ENCODE results near the gene OSBPL2.

Gene OSBPL2

DNA sequence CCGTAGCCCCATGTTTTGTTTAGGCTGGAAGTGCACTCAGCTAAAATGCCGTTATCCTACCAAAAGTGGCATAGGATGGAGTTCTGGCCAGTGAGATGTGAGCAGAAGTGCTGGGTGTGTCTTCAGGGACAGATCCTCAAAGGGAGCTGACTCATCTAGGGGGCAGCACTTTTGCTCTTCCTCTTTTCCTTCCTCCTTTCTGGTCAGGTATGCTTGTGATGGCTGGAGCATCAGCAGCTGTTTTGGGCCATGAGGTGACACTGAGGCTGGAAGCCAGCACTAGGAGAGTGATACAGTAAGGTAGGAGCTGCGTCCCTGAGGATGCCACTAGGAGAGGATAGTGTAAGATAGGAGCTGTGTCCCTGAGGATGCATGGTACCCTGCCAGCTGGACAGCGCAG lies 4.6 kb upstream of the OSBPL2 start:
- H3K27ac ChIP-seq: no peak overlapping the region

DNA sequence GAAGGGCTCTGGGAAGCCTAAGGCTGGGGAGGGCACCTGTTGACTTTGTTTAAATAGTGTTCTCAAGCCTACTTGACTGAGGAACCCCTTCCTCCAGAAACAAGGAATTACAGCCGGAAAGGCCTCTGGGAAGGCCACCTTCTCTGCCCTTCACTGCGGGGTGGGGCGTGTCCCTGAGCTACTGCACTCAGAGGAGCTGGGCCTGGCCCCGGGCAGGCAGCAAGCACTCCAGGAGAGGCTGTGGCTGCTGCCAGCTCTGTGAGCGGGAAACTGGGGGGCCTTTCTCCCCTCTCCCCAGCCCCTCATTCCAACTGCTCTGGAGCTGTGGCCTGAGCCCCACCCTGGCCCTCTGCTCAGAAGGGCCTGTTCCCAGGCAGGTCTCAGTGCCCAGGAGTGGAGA lies 4.0 kb upstream of the OSBPL2 start:
- H3K4me3 ChIP-seq: no peak overlapping the region
- TF ChIP-seq FOXP2 (optimal IDR thresholded peaks at IDR 0.05; ENCODE audit: control extremely low read depth, extremely low read length, insufficient read depth): no peak
- no peak for TF ChIP-seq POLR2AphosphoS5 (IDR thresholded peaks at IDR 0.05; ENCODE audit: borderline replicate concordance, low read depth, low read length)
- no peak for TF ChIP-seq EZH2 (IDR thresholded peaks at IDR 0.05)
- no peaks in the 10 kb centered on the region for H3K36me3 ChIP-seq (ENCODE audit: insufficient read depth, low read length)
- H3K9me3 ChIP-seq (ENCODE audit: low read depth, low read length): no peaks in the 10 kb centered on the region
- no peak overlapping the region for H3K9ac ChIP-seq (ENCODE audit: insufficient read length)
- no peak overlapping the region for H3K27ac ChIP-seq
- no peak for DNase-seq (ENCODE audit: low read depth, low spot score)

More for the DNA sequence above, 4.6 kb upstream of the OSBPL2 start:
- H3K9ac ChIP-seq (ENCODE audit: insufficient read length): no peak overlapping the region
- TF ChIP-seq POLR2AphosphoS5 (IDR thresholded peaks at IDR 0.05; ENCODE audit: borderline replicate concordance, low read depth, low read length) (no peak), EZH2 (IDR thresholded peaks at IDR 0.05) (no peak), FOXP2 (optimal IDR thresholded peaks at IDR 0.05; ENCODE audit: control extremely low read depth, extremely low read length, insufficient read depth) (no peak)
- H3K4me3 ChIP-seq: no peak overlapping the region
- no peak for DNase-seq (ENCODE audit: low read depth, low spot score)
- H3K36me3 ChIP-seq (ENCODE audit: insufficient read depth, low read length): no peaks in the 10 kb centered on the region
- no peaks in the 10 kb centered on the region for H3K9me3 ChIP-seq (ENCODE audit: low read depth, low read length)

DNA sequence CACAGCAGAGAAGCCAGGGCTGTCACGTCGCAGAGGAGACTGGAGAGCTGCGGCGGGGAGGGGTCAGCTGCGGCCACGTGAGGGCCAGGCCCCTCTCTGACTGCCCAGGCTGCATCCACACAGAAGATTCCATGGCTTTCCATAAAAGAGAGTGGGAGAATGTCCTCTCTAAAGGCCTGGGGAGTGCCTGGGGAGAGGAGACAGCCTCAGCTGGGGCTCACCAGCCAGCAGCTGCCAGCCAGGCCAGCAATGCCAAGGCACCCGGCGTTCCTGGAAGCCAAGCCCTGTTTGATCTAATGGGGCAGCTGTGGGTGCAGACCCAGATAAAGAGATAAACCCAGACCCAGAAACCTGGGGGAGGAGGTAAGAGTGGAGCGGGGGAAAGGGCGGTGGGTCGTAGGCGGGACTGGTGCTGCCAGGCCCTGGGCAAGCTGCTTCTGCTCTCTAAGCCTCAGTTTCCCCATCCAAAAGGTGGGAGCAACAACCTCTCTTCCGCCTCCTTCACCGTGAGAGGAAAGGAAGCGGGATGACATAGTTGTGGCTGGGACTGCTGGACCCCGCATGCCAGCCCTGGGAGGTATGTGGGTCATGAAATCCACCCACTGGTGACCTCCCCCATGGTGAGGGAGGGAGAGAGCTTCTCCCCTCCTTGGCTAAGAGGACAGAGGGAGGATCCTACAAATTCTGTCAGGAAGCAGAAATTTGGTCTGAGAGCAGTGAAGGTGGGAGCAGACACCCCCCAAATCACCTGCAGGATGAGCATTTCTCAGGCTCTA lies 3.1 kb upstream of the OSBPL2 start:
- DNase-seq (ENCODE audit: low read depth, low spot score): no peak
- TF ChIP-seq POLR2AphosphoS5 (IDR thresholded peaks at IDR 0.05; ENCODE audit: borderline replicate concordance, low read depth, low read length): no peak
- TF ChIP-seq EZH2 (IDR thresholded peaks at IDR 0.05): no peak
- TF ChIP-seq FOXP2 (optimal IDR thresholded peaks at IDR 0.05; ENCODE audit: control extremely low read depth, extremely low read length, insufficient read depth): no peak
- Histone ChIP-seq H3K9ac (ENCODE audit: insufficient read length) (no peak overlapping the region), H3K36me3 (ENCODE audit: insufficient read depth, low read length) (no peaks in the 10 kb centered on the region), H3K27ac (no peak overlapping the region), H3K9me3 (ENCODE audit: low read depth, low read length) (no peaks in the 10 kb centered on the region), H3K4me3 (no peak overlapping the region)

DNA sequence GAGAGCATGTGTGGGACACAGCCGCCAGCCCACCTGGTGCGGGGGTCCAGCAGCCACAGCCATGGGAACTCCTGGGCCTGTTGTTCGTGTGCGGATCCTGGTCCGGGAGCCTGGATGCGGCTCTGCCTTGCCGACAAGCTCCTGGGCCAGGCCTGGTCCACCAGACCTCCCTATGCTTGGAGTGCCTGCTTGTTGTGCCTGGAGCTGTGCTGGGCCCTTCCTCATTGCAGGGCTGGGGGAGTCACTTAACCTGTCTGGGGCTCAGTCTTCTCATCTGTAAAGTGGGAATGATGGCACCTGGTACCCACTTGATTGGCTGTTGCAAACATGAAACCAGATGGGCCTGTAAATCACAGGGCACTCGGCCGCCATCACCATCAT lies 2.6 kb upstream of the OSBPL2 start:
- no peak overlapping the region for H3K4me3 ChIP-seq
- H3K36me3 ChIP-seq (ENCODE audit: insufficient read depth, low read length): no peaks in the 10 kb centered on the region
- no peaks in the 10 kb centered on the region for H3K9me3 ChIP-seq (ENCODE audit: low read depth, low read length)
- H3K9ac ChIP-seq (ENCODE audit: insufficient read length): no peak overlapping the region
- H3K27ac ChIP-seq: no peak overlapping the region
- DNase-seq (ENCODE audit: low read depth, low spot score): no peak
- TF ChIP-seq FOXP2 (optimal IDR thresholded peaks at IDR 0.05; ENCODE audit: control extremely low read depth, extremely low read length, insufficient read depth) (no peak), POLR2AphosphoS5 (IDR thresholded peaks at IDR 0.05; ENCODE audit: borderline replicate concordance, low read depth, low read length) (no peak), EZH2 (IDR thresholded peaks at IDR 0.05) (no peak)

DNA sequence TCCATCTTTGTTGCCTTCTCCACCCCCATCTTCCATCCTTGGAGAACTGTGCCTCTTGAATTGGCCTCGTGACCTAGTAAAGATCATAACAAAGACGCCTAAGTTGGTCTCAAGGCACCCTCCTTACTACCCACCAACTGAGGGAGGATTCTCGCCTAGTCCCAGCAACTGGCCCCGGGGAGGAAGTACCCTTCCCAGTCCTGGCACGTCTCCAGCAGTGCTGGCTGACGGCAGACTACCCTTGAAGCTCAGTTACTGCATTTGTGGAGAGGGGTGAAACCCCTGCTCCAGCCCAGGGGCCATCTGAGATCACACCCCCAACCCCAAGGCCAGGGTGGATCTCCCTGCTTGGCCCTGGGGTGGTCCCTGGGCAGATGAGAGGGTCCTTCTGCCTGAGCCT lies 2.1 kb upstream of the OSBPL2 start:
- TF ChIP-seq POLR2AphosphoS5 (IDR thresholded peaks at IDR 0.05; ENCODE audit: borderline replicate concordance, low read depth, low read length): no peak
- Histone ChIP-seq H3K4me3 (no peak overlapping the region), H3K9me3 (ENCODE audit: low read depth, low read length) (no peaks in the 10 kb centered on the region), H3K27ac (no peak overlapping the region), H3K36me3 (ENCODE audit: insufficient read depth, low read length) (no peaks in the 10 kb centered on the region), H3K9ac (ENCODE audit: insufficient read length) (no peak overlapping the region)
- no peak for DNase-seq (ENCODE audit: low read depth, low spot score)

DNA sequence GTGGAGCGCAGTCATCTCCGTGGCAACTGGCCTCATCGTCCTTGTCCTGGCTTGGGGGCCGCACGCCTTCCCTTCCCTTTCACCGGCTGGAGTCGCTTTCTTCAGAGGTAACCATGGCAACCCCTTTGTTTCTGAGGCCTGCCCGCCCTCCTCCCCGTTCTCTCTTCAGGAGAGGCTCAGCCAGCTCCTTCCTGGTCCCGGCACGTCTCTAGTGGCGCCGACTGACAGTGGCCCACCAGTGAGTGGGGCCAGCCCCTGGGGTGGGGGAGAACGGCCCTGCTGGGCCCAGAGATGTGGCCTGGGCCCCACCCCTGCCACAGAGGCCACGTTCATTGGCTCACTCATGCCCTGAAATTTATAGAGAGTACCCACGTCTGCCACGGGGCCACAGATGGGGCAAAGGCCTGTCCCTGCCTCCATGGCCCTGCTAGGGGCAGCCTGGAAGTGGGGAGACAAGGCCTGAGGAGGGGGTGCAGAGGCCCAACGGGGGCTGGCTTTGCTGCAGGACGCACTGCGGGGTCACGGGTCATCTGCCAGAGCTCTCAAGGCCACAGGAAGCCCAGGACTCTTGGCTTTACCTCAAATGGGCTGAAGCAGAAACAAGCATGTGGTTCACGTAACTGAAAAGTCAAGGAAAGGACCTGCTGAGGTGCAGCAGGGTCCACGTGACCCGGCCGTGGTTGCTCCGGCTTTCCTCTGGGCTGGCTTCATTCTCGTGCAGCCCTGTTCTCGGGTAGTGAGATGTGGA lies 1.4 kb upstream of the OSBPL2 start:
- Histone ChIP-seq H3K27ac (no peak overlapping the region), H3K4me3 (no peak overlapping the region), H3K9me3 (ENCODE audit: low read depth, low read length) (no peaks in the 10 kb centered on the region), H3K9ac (ENCODE audit: insufficient read length) (no peak overlapping the region), H3K36me3 (ENCODE audit: insufficient read depth, low read length) (no peaks in the 10 kb centered on the region)
- TF ChIP-seq EZH2 (IDR thresholded peaks at IDR 0.05) (no peak), FOXP2 (optimal IDR thresholded peaks at IDR 0.05; ENCODE audit: control extremely low read depth, extremely low read length, insufficient read depth) (no peak), POLR2AphosphoS5 (IDR thresholded peaks at IDR 0.05; ENCODE audit: borderline replicate concordance, low read depth, low read length) (no peak)
- DNase-seq (ENCODE audit: low read depth, low spot score): no peak

DNA sequence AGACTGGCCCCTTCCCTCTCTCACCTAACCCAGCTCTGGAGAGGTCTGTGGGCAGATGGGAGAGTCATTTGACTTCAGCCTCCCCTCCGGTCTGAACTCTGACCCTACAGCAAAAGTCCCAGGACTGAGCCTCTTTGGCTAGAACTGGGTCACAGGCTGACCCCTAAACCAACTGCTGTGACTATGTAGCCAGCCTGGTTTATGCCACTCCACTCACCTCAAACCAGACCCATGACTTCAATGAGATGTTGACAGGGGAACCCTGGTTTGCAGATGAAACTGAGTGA lies 864 bp upstream of the OSBPL2 start:
- H3K4me3 ChIP-seq: peak overlapping the region; percentile 83
- H3K9me3 ChIP-seq (ENCODE audit: low read depth, low read length): no peaks in the 10 kb centered on the region
- no peak for TF ChIP-seq EZH2 (IDR thresholded peaks at IDR 0.05)
- TF ChIP-seq POLR2AphosphoS5 (IDR thresholded peaks at IDR 0.05; ENCODE audit: borderline replicate concordance, low read depth, low read length): no peak
- no peak for TF ChIP-seq FOXP2 (optimal IDR thresholded peaks at IDR 0.05; ENCODE audit: control extremely low read depth, extremely low read length, insufficient read depth)
- no peaks in the 10 kb centered on the region for H3K36me3 ChIP-seq (ENCODE audit: insufficient read depth, low read length)
- DNase-seq (ENCODE audit: low read depth, low spot score): no peak
- H3K27ac ChIP-seq: no peak overlapping the region
- no peak overlapping the region for H3K9ac ChIP-seq (ENCODE audit: insufficient read length)

DNA sequence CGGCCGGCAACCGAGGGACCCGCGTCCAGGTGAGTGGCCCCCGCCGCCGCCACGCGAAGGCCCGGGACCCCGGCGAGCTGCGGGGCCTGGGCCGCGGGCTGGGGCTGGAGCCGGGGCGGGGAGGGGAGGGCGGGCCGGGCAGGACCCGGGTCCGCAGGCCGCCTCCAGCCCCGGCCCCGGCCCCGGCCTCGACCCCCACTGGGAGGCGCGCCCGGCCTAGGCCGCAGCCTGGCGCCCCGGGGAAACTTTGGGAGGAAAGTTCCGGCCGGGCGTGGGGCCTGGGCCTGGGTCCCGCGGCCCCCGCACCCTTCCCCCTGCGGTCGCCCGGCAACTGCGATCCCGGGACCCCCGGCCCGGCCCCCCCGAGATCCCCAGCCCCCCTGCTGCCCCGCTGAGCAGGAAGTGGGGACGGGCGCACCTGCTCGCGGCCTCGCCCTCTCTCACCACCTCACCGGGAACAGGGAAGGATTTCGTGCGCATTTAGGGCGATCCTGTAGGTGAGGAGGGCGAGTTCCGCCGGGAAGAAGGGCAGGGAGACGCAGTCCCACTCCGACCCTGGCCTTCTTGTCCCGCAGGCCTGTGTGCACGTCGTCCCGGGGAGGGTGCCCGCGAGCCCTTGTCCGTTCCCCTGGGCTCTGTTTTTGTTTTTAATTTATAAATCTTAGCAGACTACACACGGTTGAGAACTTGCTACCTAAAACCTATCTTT lies 402 bp downstream of the OSBPL2 start:
- TF ChIP-seq EZH2 (IDR thresholded peaks at IDR 0.05): no peak
- no peak for TF ChIP-seq FOXP2 (optimal IDR thresholded peaks at IDR 0.05; ENCODE audit: control extremely low read depth, extremely low read length, insufficient read depth)
- no peak for TF ChIP-seq POLR2AphosphoS5 (IDR thresholded peaks at IDR 0.05; ENCODE audit: borderline replicate concordance, low read depth, low read length)
- H3K36me3 ChIP-seq (ENCODE audit: insufficient read depth, low read length): no peaks in the 10 kb centered on the region
- DNase-seq (ENCODE audit: low read depth, low spot score): no peak
- no peaks in the 10 kb centered on the region for H3K9me3 ChIP-seq (ENCODE audit: low read depth, low read length)
- no peak overlapping the region for H3K27ac ChIP-seq
- H3K4me3 ChIP-seq: peak overlapping the region; percentile 81
- H3K9ac ChIP-seq (ENCODE audit: insufficient read length): peak overlapping the region; percentile 60
